ENCODE measurements around the gene TMEM131L.

The TMEM131L gene

DNA sequence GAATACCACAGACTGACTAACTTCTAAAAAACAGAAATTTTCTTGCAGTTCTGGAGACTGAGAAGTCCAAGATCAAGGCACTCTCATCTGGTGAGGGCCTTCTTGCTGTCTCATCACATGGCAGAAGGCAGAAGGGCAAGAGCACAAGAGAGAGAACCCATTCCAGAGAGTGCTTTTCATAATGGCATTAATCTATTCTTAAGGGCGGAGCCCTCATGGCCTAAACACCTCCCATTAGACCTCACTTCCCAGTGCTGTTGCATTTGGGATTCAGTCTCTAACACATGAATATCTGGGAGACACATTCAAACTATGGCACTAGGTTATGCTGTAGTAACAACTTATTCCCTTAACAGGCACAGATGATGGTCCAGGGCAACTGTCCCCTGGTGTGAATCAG lies 180.8 kb downstream of the TMEM131L start:
- H3F3A ChIP-seq (ENCODE audit: low read depth): no peaks in the 10 kb centered on the region
- H3K9ac ChIP-seq (ENCODE audit: low read depth, low read length, poor library complexity, severe bottlenecking): no peak overlapping the region
- no peaks in the 10 kb centered on the region for H3K36me3 ChIP-seq (ENCODE audit: insufficient read depth, low read length)
- no peaks in the 10 kb centered on the region for H3K9me3 ChIP-seq (ENCODE audit: insufficient read depth, low read depth, low read length)
- H3K4me2 ChIP-seq (ENCODE audit: low read depth, low read length, poor library complexity, severe bottlenecking): no peak overlapping the region
- H3K27me3 ChIP-seq (ENCODE audit: insufficient read depth, low read length, poor library complexity, severe bottlenecking): no peaks in the 10 kb centered on the region
- H3K4me3 ChIP-seq (ENCODE audit: low read length, poor library complexity, severe bottlenecking): no peak overlapping the region
- no peaks in the 10 kb centered on the region for H3K79me2 ChIP-seq (ENCODE audit: insufficient read depth, low read length)
- TF ChIP-seq EZH2phosphoT487 (IDR thresholded peaks at IDR 0.05; ENCODE audit: borderline replicate concordance): no peak
- TF ChIP-seq, protein P1, sequence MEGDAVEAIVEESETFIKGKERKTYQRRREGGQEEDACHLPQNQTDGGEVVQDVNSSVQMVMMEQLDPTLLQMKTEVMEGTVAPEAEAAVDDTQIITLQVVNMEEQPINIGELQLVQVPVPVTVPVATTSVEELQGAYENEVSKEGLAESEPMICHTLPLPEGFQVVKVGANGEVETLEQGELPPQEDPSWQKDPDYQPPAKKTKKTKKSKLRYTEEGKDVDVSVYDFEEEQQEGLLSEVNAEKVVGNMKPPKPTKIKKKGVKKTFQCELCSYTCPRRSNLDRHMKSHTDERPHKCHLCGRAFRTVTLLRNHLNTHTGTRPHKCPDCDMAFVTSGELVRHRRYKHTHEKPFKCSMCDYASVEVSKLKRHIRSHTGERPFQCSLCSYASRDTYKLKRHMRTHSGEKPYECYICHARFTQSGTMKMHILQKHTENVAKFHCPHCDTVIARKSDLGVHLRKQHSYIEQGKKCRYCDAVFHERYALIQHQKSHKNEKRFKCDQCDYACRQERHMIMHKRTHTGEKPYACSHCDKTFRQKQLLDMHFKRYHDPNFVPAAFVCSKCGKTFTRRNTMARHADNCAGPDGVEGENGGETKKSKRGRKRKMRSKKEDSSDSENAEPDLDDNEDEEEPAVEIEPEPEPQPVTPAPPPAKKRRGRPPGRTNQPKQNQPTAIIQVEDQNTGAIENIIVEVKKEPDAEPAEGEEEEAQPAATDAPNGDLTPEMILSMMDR (conservative IDR thresholded peaks at IDR 0.05; ENCODE audit: low read length): no peak
- no peaks in the 10 kb centered on the region for H3K9me2 ChIP-seq (replicated peaks; ENCODE audit: low read depth, low read length)
- H3K4me1 ChIP-seq (ENCODE audit: insufficient read depth, low read length, poor library complexity, severe bottlenecking): peaks cover 14% of the 10 kb centered on the region
- no peaks in the 10 kb centered on the region for H4K20me1 ChIP-seq (ENCODE audit: insufficient read depth, low read length, poor library complexity, severe bottlenecking)
- H2AFZ ChIP-seq (ENCODE audit: low read length): no peak overlapping the region; the same call in 1 of the 2 replicates

DNA sequence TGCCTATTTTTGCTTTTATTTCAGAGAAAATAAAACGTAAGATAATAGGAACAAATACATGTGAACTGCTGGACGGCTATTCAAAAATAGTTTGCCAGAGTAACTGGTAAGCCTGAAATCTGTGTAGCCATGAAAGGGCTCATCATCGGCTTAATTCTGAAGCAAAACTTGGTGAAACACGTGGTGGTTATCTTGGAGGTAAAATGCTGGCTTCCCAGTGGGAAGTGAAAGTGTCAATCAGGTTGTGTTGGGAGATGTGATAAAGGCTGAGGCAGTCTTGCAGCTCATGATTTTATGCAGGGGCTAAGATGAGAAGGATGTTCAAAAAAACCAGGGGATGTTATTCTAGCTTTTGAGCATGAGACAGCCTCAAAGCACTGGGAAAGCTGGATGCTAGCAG lies 181.8 kb downstream of the TMEM131L start:
- H3K4me2 ChIP-seq (ENCODE audit: low read depth, low read length, poor library complexity, severe bottlenecking): no peak overlapping the region
- no peak overlapping the region for H3K9ac ChIP-seq (ENCODE audit: low read depth, low read length, poor library complexity, severe bottlenecking)

DNA sequence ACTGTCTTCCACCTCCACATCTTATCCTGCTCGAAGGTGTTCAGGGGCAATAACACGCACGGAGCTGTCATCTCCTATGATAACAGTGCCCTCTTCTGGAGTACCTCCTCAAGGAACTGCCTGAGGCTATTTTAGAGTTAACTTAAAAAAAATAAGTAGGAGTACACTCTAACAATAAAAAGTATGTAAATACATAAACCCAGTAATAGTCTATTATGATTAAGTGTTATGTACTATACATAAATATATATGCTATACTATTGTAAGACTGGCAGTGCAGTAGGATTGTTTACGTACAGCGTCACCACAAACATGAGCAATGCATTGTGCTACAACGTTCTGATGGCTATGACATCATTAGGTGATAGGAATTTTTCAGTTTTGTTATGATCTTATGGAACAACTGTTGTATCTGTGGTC lies 183.4 kb downstream of the TMEM131L start:
- Histone ChIP-seq H3K4me3 (ENCODE audit: low read length, poor library complexity, severe bottlenecking) (no peak overlapping the region), H3K27me3 (ENCODE audit: insufficient read depth, low read length, poor library complexity, severe bottlenecking) (no peaks in the 10 kb centered on the region), H3F3A (ENCODE audit: low read depth) (no peaks in the 10 kb centered on the region), H2AFZ (ENCODE audit: low read length) (no peak overlapping the region), H3K9me2 (replicated peaks; ENCODE audit: low read depth, low read length) (no peaks in the 10 kb centered on the region), H3K9me3 (ENCODE audit: insufficient read depth, low read depth, low read length) (no peaks in the 10 kb centered on the region), H3K79me2 (ENCODE audit: insufficient read depth, low read length) (no peaks in the 10 kb centered on the region), H3K9ac (ENCODE audit: low read depth, low read length, poor library complexity, severe bottlenecking) (no peak overlapping the region), H3K4me1 (ENCODE audit: insufficient read depth, low read length, poor library complexity, severe bottlenecking) (peaks cover 19% of the 10 kb centered on the region), H3K4me2 (ENCODE audit: low read depth, low read length, poor library complexity, severe bottlenecking) (no peak overlapping the region), H3K36me3 (ENCODE audit: insufficient read depth, low read length) (no peaks in the 10 kb centered on the region), H4K20me1 (ENCODE audit: insufficient read depth, low read length, poor library complexity, severe bottlenecking) (no peaks in the 10 kb centered on the region)
- TF ChIP-seq EZH2phosphoT487 (IDR thresholded peaks at IDR 0.05; ENCODE audit: borderline replicate concordance): no peak
- TF ChIP-seq, protein P1 (conservative IDR thresholded peaks at IDR 0.05; ENCODE audit: low read length): peak; percentile 62

More for the DNA sequence above, 181.8 kb downstream of the TMEM131L start:
- no peaks in the 10 kb centered on the region for H3K79me2 ChIP-seq (ENCODE audit: insufficient read depth, low read length)
- H3K4me3 ChIP-seq (ENCODE audit: low read length, poor library complexity, severe bottlenecking): no peak overlapping the region
- peaks cover 19% of the 10 kb centered on the region for H3K4me1 ChIP-seq (ENCODE audit: insufficient read depth, low read length, poor library complexity, severe bottlenecking)
- TF ChIP-seq, protein P1 (conservative IDR thresholded peaks at IDR 0.05; ENCODE audit: low read length): no peak
- H2AFZ ChIP-seq (ENCODE audit: low read length): no peak overlapping the region; the same call in 1 of the 2 replicates
- H3K9me3 ChIP-seq (ENCODE audit: insufficient read depth, low read depth, low read length): no peaks in the 10 kb centered on the region
- no peaks in the 10 kb centered on the region for H3F3A ChIP-seq (ENCODE audit: low read depth)
- no peaks in the 10 kb centered on the region for H3K9me2 ChIP-seq (replicated peaks; ENCODE audit: low read depth, low read length)
- no peaks in the 10 kb centered on the region for H3K27me3 ChIP-seq (ENCODE audit: insufficient read depth, low read length, poor library complexity, severe bottlenecking)
- no peaks in the 10 kb centered on the region for H4K20me1 ChIP-seq (ENCODE audit: insufficient read depth, low read length, poor library complexity, severe bottlenecking)
- no peaks in the 10 kb centered on the region for H3K36me3 ChIP-seq (ENCODE audit: insufficient read depth, low read length)
